Thyroid gland (tissue), 4 donors: ENCODE data around the gene COL26A1.
"Not testable (repeated sequence)": the region's sequence is repeated elsewhere in the genome, so short reads cannot be mapped to it uniquely, and the experiment has no call there.

Experiments used
- POLR2A ChIP-seq, 2 donors: fragments of 450-650 bp; IDR thresholded peaks; one replicate each; pipeline ENCODE4 v1.6.1; 2017; ENCODE audit warnings: antibody characterized with exemption in 2 of 2, mild to moderate bottlenecking in 2 of 2, moderate library complexity in 1 of 2
- TF ChIP-seq, protein P1 (sequence below), 6 experiments: fragments of 200-600 bp in 3 of 6; fragments of 450-650 bp in 3 of 6; sonication (generic) in 3 of 6; IDR thresholded peaks; one replicate each; pipeline ENCODE4 v1.5.1; 2016 to 2019; ENCODE audit warnings: antibody characterized with exemption in 6 of 6, mild to moderate bottlenecking in 2 of 6, inconsistent platforms in 1 of 6, moderate library complexity in 1 of 6

GRCh38 chr7:101505510-101505909 is 142.8 kb downstream of the COL26A1 start:
- TF ChIP-seq, protein P1, sequence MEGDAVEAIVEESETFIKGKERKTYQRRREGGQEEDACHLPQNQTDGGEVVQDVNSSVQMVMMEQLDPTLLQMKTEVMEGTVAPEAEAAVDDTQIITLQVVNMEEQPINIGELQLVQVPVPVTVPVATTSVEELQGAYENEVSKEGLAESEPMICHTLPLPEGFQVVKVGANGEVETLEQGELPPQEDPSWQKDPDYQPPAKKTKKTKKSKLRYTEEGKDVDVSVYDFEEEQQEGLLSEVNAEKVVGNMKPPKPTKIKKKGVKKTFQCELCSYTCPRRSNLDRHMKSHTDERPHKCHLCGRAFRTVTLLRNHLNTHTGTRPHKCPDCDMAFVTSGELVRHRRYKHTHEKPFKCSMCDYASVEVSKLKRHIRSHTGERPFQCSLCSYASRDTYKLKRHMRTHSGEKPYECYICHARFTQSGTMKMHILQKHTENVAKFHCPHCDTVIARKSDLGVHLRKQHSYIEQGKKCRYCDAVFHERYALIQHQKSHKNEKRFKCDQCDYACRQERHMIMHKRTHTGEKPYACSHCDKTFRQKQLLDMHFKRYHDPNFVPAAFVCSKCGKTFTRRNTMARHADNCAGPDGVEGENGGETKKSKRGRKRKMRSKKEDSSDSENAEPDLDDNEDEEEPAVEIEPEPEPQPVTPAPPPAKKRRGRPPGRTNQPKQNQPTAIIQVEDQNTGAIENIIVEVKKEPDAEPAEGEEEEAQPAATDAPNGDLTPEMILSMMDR (IDR thresholded peaks at IDR 0.05), result not testable (repeated sequence)
- TF ChIP-seq POLR2A (IDR thresholded peaks at IDR 0.05), result not testable (repeated sequence)
